Effector memory CD4-positive, alpha-beta T cell (primary cell): ENCODE data around the gene BUB1.
"Not testable (repeated sequence)": the region's sequence is repeated elsewhere in the genome, so short reads cannot be mapped to it uniquely, and the experiment has no call there.

Experiments used
- DNase-seq, 3 donors: peaks; one replicate each; pipeline ENCODE4 v3.0.0-alpha.2; 2020
- H3K27ac ChIP-seq: 2 replicates; pipeline ENCODE4 v1.7.0; 2013; ENCODE audit warnings: mild to moderate bottlenecking, low read length, moderate library complexity; ENCODE audit not compliant: insufficient read depth, poor library complexity, severe bottlenecking
- H3K27me3 ChIP-seq: replicated peaks from 2 replicates; pipeline ENCODE4 v1.7.0; 2013; ENCODE audit warnings: mild to moderate bottlenecking, low read length; ENCODE audit not compliant: insufficient read depth, control insufficient read depth, poor library complexity, severe bottlenecking
- H3K36me3 ChIP-seq: 2 replicates; pipeline ENCODE4 v1.7.0; 2013; ENCODE audit warnings: mild to moderate bottlenecking, low read length, moderate library complexity; ENCODE audit not compliant: control insufficient read depth, insufficient read depth
- H3K4me1 ChIP-seq: 2 replicates; pipeline ENCODE4 v1.7.0; 2013; ENCODE audit warnings: low read length, mild to moderate bottlenecking; ENCODE audit not compliant: control insufficient read depth, insufficient read depth, poor library complexity, severe bottlenecking
- H3K4me3 ChIP-seq: 2 replicates; pipeline ENCODE4 v1.7.0; 2013; ENCODE audit warnings: low read length, low read depth, mild to moderate bottlenecking; ENCODE audit not compliant: insufficient read depth, poor library complexity, severe bottlenecking
- H3K9me3 ChIP-seq: 2 replicates; pipeline ENCODE4 v1.7.0; 2013; ENCODE audit warnings: mild to moderate bottlenecking, low read length, moderate library complexity; ENCODE audit not compliant: control insufficient read depth

Gene BUB1

DNA sequence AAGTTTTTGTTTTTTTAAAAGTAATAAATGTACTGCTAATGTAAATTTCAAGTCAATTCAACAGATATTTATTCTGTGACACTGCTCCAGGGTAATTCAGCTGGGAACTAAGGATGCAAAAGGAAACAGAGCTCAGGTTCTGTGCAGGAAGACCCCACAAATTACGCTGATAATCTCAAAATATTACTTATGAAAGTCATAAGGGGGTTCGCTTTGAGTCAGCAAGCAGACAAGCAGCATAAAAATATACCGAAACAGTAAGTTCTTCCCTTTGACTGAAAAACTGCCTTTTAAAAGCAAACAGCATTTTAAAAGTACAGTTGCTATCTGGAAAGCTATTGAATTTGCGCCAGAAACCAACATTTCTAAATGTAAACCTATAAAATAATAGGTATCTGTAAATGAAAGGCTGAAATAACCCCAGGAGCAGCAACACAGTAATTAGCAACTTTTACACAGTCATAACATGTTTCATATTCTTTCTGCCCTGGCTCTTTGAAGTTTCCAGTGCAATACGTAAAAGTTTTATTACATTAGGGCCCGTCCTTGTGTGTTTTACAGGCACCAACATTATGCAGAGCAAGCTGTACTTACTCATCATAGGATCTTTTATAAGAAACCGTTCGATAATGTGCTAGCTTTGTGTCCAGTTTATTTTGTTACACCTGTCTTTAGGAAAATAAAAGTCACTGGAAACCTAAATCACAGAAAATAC, 68.9 kb downstream of the BUB1 start:
- not testable (repeated sequence) for H3K27ac ChIP-seq, H3K27me3 ChIP-seq, H3K36me3 ChIP-seq, H3K4me1 ChIP-seq, H3K4me3 ChIP-seq, H3K9me3 ChIP-seq, DNase-seq

DNA sequence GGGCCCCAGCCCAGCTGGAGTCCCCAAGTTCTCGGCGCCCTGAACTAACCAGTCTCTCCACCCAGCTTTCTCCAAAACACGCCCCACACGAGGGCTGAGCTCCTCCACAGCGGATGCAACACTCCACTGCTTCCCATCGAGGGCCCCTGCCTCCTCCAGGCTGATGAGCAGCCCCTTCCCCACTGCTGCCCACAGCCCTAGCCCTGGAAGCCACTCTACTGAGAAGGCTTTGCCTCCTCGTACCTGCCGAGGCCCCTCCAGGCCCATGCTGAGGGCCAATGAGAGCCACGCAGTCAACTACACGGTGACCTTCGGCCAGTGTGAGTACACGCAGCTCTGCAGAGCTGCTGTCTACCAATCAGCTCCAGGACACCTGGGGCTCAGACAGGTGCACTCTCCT, 72.8 kb downstream of the BUB1 start:
- H3K4me1 ChIP-seq, H3K9me3 ChIP-seq, H3K4me3 ChIP-seq, H3K27ac ChIP-seq, DNase-seq, H3K27me3 ChIP-seq, H3K36me3 ChIP-seq: not testable (repeated sequence)

GRCh38 chr2:110603917-110604591, 73.8 kb downstream of the BUB1 start:
- H3K27me3 ChIP-seq, H3K27ac ChIP-seq, H3K36me3 ChIP-seq, H3K9me3 ChIP-seq, DNase-seq, H3K4me1 ChIP-seq, H3K4me3 ChIP-seq: not testable (repeated sequence)

DNA sequence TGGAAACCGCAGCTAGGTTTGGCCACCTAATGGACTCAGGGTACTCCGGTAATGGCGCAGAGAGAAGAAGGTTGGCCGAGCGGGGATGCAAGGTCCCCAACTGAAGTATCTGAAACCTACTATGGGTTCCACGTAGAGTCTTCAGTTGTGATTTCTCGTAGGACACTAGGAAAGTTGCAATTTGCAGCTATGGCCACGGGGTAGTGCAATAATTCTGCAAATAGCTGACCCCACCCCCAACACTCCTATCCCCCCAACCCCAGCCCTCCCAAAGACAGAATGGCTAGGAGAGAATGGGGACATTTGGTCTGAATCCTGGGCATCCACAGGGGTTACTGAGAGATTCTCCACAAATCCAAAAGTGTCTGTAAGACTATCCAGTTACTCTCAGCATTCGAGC, 75.7 kb downstream of the BUB1 start:
- H3K9me3 ChIP-seq, H3K27me3 ChIP-seq, H3K4me1 ChIP-seq, H3K27ac ChIP-seq, DNase-seq, H3K4me3 ChIP-seq, H3K36me3 ChIP-seq: not testable (repeated sequence)

- not testable (repeated sequence) for DNase-seq, H3K9me3 ChIP-seq, H3K27me3 ChIP-seq
Measured at GRCh38 chr2:110591973-110592372, 85.9 kb downstream of the BUB1 start.

DNA sequence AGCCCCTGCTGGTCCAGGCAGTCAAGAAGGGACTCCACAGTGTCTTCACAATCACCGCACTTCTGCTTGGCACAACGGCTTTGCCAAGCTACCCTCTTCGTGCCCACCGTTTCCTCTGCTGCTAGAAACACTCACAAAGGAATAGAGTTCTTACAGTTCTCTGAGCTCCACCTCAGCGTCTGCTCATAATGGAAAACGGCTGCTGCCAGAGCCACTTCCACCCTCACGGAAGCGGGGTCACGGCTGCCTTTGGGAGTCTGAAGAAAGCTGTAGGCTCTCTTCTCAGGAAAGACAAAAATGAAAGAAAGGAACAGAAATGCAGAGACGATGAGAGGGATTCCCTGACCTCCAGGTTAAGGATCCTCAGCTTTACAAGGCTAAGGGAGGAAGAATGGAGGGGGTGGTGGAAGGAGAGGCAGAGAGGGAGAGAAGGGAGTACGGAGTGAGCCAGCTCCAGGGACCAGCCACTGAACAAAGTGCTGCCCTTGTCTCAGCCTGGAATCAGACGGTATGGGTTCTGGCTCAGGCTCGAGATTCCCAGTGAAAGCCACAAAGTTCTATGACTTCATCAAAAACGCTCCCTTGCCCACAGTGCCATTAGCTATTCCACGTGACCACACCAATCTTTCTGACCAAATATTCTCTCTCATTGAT, 88.1 kb downstream of the BUB1 start:
- H3K4me3 ChIP-seq, DNase-seq, H3K27ac ChIP-seq, H3K9me3 ChIP-seq, H3K27me3 ChIP-seq, H3K36me3 ChIP-seq, H3K4me1 ChIP-seq: not testable (repeated sequence)

More at GRCh38 chr2:110591973-110592372, 85.9 kb downstream of the BUB1 start:
- not testable (repeated sequence) for H3K27ac ChIP-seq, H3K4me3 ChIP-seq, H3K36me3 ChIP-seq, H3K4me1 ChIP-seq

DNA sequence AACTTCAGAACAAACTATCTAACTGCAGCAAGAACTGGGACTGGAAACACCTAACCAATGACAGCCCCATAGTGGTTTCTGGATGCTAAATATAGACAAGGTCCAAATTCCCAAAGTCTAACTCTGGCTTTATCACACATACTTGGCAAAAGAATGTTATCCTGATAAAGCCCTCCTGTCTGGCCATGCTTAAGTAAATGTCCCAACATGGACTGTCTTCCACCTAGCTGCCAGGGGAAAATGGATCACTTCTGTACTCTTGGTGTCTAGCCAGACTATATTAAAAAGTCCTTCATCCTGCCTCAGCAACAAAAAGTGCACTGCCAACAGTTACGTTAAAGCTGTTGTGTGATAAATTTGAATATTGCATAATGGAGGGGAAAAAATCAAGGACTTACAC, 89.3 kb downstream of the BUB1 start:
- H3K27ac ChIP-seq, H3K4me3 ChIP-seq, H3K27me3 ChIP-seq, H3K36me3 ChIP-seq, DNase-seq, H3K4me1 ChIP-seq, H3K9me3 ChIP-seq: not testable (repeated sequence)
